NT2/D1 (cell line): Measurements from ENCODE around the gene TOM1L1.

Experiments used
- SUZ12 ChIP-seq: IDR thresholded peaks from 2 replicates; pipeline ENCODE4 v1.6.1; 2011; ENCODE audit not compliant: insufficient read length, insufficient read depth; ENCODE audit errors: extremely low read depth
- YY1 ChIP-seq: IDR thresholded peaks from 2 replicates; pipeline ENCODE4 v1.6.1; 2011; ENCODE audit not compliant: insufficient read length, insufficient read depth
- ZNF274 ChIP-seq: IDR thresholded peaks from 2 replicates; pipeline ENCODE4 v1.6.1; 2011; ENCODE audit warnings: mild to moderate bottlenecking, low read depth, low read length

- TF ChIP-seq SUZ12 = no peak
- TF ChIP-seq ZNF274 = no peak
- TF ChIP-seq YY1 = no peak
Observed at GRCh38 chr17:54969658-54970572, 69.3 kb downstream of the TOM1L1 start.
